HL-60 (cell line): Measurements from ENCODE around the gene ASPDH.

ENCODE experiments used
- DNase-seq, 2 experiments: peaks; one replicate each; pipeline ENCODE4 v3.0.0-alpha.2; 2010 to 2020; ENCODE audit warnings: low read depth in 1 of 2, low spot score in 1 of 2
- H3K27ac ChIP-seq: fragments of 250-450 bp; sonication (Bioruptor Pico); replicated peaks from 2 replicates; pipeline ENCODE4 v1.5.1; 2020; ENCODE audit warnings: mild to moderate bottlenecking, moderate library complexity
- H3K27me3 ChIP-seq: fragments of 250-450 bp; sonication (Bioruptor Pico); 2 replicates; pipeline ENCODE4 v1.5.1; 2021; ENCODE audit warnings: mild to moderate bottlenecking, moderate library complexity; ENCODE audit not compliant: insufficient read depth, poor library complexity, severe bottlenecking
- H3K4me3 ChIP-seq: replicated peaks from 2 replicates; pipeline ENCODE4 v1.5.1; 2011; ENCODE audit warnings: mild to moderate bottlenecking, control low read depth, low read length; ENCODE audit not compliant: insufficient read depth
- GABPA ChIP-seq: IDR thresholded peaks from 2 replicates; pipeline ENCODE4 v1.6.1; 2012; ENCODE audit warnings: low read depth
- POLR2AphosphoS5 ChIP-seq: IDR thresholded peaks from 2 replicates; pipeline ENCODE4 v1.6.1; 2012; ENCODE audit warnings: low read depth
- REST ChIP-seq: IDR thresholded peaks from 2 replicates; pipeline ENCODE4 v1.6.1; 2012; ENCODE audit warnings: low read depth; ENCODE audit not compliant: insufficient replicate concordance
- SPI1 ChIP-seq: IDR thresholded peaks from 2 replicates; pipeline ENCODE4 v1.6.1; 2012; ENCODE audit warnings: low read depth, mild to moderate bottlenecking, borderline replicate concordance
- TF ChIP-seq, protein P1 (sequence below): IDR thresholded peaks from one replicate; pipeline ENCODE4 v1.5.1; 2011; ENCODE audit warnings: low read length, control low read depth, inconsistent platforms; ENCODE audit not compliant: insufficient read depth

Gene ASPDH

DNA sequence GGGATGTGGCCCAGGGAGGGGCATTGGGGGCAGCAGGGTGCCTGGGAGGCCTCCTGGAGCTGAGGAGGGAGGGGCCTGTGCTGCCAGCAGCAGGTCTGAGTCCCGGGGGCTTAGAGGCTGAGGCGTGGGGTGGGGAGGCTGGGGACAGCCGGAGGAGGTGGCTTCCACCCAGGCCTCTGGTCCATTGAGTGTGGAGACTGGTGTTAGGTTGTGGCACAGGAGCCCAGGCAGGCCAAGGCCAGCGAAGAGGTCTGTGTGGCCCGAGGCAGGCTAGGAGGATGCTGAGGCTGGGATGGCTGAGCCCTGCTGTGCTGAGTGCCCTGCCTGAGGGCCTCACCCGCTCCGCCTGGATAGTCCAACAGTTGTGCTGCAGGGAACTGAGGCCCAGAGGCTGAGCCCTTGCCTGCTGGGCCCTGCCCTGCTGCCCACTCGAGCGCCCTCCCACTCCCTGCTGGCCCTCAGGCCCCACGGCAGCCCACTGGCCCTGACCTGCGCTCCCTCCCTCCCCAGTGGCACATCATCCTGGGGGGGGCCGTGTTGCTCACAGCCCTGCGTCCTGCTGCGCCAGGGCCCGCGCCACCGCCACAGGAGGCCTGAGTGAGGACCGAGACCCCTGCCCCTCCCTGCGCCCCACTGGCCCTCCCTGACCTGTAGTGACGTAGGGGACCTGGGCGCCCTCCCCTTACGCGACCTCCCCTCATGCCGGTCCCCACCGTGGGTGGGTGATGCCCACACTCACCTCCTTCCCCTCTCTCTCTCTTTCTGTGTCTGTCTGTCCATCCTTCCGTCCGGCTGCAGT lies 32.2 kb downstream of the ASPDH start:
- Histone ChIP-seq H3K27me3 (no peaks in the 10 kb centered on the region), H3K4me3 (no peak overlapping the region), H3K27ac (no peak overlapping the region)
- no peak for TF ChIP-seq REST
- DNase-seq: no peak

- no peak for TF ChIP-seq SPI1
- no peak for TF ChIP-seq POLR2AphosphoS5
- no peak for TF ChIP-seq GABPA
- TF ChIP-seq, protein P1, sequence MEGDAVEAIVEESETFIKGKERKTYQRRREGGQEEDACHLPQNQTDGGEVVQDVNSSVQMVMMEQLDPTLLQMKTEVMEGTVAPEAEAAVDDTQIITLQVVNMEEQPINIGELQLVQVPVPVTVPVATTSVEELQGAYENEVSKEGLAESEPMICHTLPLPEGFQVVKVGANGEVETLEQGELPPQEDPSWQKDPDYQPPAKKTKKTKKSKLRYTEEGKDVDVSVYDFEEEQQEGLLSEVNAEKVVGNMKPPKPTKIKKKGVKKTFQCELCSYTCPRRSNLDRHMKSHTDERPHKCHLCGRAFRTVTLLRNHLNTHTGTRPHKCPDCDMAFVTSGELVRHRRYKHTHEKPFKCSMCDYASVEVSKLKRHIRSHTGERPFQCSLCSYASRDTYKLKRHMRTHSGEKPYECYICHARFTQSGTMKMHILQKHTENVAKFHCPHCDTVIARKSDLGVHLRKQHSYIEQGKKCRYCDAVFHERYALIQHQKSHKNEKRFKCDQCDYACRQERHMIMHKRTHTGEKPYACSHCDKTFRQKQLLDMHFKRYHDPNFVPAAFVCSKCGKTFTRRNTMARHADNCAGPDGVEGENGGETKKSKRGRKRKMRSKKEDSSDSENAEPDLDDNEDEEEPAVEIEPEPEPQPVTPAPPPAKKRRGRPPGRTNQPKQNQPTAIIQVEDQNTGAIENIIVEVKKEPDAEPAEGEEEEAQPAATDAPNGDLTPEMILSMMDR: no peak
- no peak for TF ChIP-seq REST
- Histone ChIP-seq H3K27me3 (no peaks in the 10 kb centered on the region), H3K27ac (no peak overlapping the region), H3K4me3 (no peak overlapping the region)
- no peak for DNase-seq
These were observed 33.2 kb downstream of the ASPDH start for GRCh38 chr19:50480281-50481111.

DNA sequence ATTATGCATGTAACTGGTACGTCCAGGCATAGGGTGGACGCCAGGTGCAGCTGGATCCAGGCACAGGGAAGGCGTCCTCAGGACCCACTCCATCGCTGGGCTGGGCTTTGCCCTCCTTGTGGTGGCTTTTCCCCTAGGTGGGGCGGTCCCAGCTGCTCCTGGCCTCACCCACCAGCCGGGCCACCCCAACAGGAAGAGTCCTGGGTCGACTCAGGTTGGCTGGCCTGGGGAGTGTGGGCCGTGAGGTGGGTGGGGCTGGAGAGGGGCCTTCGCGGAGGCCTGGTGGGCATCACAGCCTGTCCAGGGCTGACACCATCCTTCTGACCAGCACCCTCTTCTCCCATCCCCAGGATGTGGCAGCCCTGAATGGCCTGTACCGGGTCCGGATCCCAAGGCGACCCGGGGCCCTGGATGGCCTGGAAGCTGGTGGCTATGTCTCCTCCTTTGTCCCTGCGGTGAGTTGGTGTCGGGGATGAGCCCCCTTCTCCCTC lies 33.9 kb downstream of the ASPDH start:
- no peak for TF ChIP-seq SPI1
- no peak for TF ChIP-seq GABPA
- TF ChIP-seq REST: no peak
- TF ChIP-seq, protein P1: no peak
- TF ChIP-seq POLR2AphosphoS5: no peak
- no peak overlapping the region for H3K27ac ChIP-seq
- no peaks in the 10 kb centered on the region for H3K27me3 ChIP-seq
- no peak overlapping the region for H3K4me3 ChIP-seq
- no peak for DNase-seq
